Panc1 (cell line): ENCODE measurements around the gene EXOC7. TPM values are rescaled to one million over a fixed set of nuclear protein-coding genes. Genes with fewer than 3 reads are reported as not detected.
"Not testable (repeated sequence)": the region's sequence is repeated elsewhere in the genome, so short reads cannot be mapped to it uniquely, and the experiment has no call there.

Experiments used
- ATAC-seq: fragments of 200-7000 bp; cut with Tn5 transposase; 2 replicates; pipeline ENCODE4 v1.9.1; 2020; ENCODE audit warnings: mild to moderate bottlenecking, moderate library complexity
- BruUV-seq: library from RNA; stranded (reverse); fragments of 400-500 nt; replicated peaks from 2 replicates; lab custom pipeline; 2021; lab: Mats Ljungman, UMichigan
- CTCF ChIA-PET: fragments of 300-600 bp; sonication (Branson Sonifier 250); formaldehyde crosslinking; loops from one replicate; lab custom pipeline; 2022; ENCODE audit warnings: antibody characterized with exemption; lab: Charles Lee
- POLR2A ChIA-PET: fragments of 300-600 bp; sonication (Branson Sonifier 250); formaldehyde crosslinking; loops from one replicate; lab custom pipeline; 2022; ENCODE audit warnings: antibody characterized with exemption; lab: Charles Lee
- DNase-seq: peaks from one replicate; pipeline ENCODE4 v3.0.0-alpha.2; 2010; ENCODE audit warnings: low read depth, low spot score
- H3K27ac ChIP-seq: 2 replicates; pipeline ENCODE4 v1.5.1; 2011; ENCODE audit warnings: mild to moderate bottlenecking, low read length, inconsistent platforms
- H3K27me3 ChIP-seq: fragments of 200-500 bp; sonication (Bioruptor generic); 2 replicates; pipeline ENCODE4 v1.6.0; 2014; ENCODE audit warnings: low read length, inconsistent platforms; ENCODE audit not compliant: control insufficient read depth, insufficient read depth
- H3K36me3 ChIP-seq: fragments of 200-500 bp; sonication (Bioruptor generic); 2 replicates; pipeline ENCODE4 v1.5.1; 2014; ENCODE audit warnings: inconsistent platforms, mild to moderate bottlenecking, low read length, moderate library complexity; ENCODE audit not compliant: control insufficient read depth, insufficient read depth
- H3K4me1 ChIP-seq: 2 replicates; pipeline ENCODE4 v1.5.1; 2011; ENCODE audit warnings: inconsistent platforms, mild to moderate bottlenecking, low read length, moderate library complexity; ENCODE audit not compliant: control insufficient read depth, insufficient read depth
- H3K4me3 ChIP-seq, 2 experiments: 2 replicates each; pipeline ENCODE4 v1.5.1; 2011 to 2012; ENCODE audit warnings: low read depth in 2 of 2, low read length in 2 of 2, mild to moderate bottlenecking in 2 of 2, inconsistent platforms in 1 of 2, moderate library complexity in 1 of 2
- H3K9me3 ChIP-seq: fragments of 200-500 bp; sonication (Bioruptor generic); 2 replicates; pipeline ENCODE4 v1.5.1; 2014; ENCODE audit warnings: low read depth, mild to moderate bottlenecking, inconsistent platforms, low read length, moderate library complexity; ENCODE audit not compliant: control insufficient read depth, insufficient read depth
- CTCF ChIP-seq: fragments of 450-650 bp; IDR thresholded peaks from 2 replicates; pipeline ENCODE4 v1.5.1; 2017; ENCODE audit warnings: mild to moderate bottlenecking
- POLR2AphosphoS5 ChIP-seq: IDR thresholded peaks from 2 replicates; pipeline ENCODE4 v1.6.1; 2012; ENCODE audit warnings: mild to moderate bottlenecking, low read depth, low read length, moderate library complexity
- REST ChIP-seq, 2 experiments: IDR thresholded peaks; 2 replicates each; pipeline ENCODE4 v1.6.1; 2011 to 2012; ENCODE audit warnings: low read depth in 2 of 2, control low read depth in 1 of 2, low read length in 1 of 2, mild to moderate bottlenecking in 1 of 2, moderate library complexity in 1 of 2; ENCODE audit not compliant: insufficient read depth in 1 of 2
- SIN3A ChIP-seq: IDR thresholded peaks from 2 replicates; pipeline ENCODE4 v1.6.1; 2012; ENCODE audit warnings: low read depth, mild to moderate bottlenecking, low read length, moderate library complexity, borderline replicate concordance; ENCODE audit not compliant: insufficient read depth
- in situ Hi-C: cut with HindIII; loops from 2 replicates; pipeline ENCODE4 v1.10.0; 2016; ENCODE audit warnings: low sequenced_read_pairs, low pct_unique_long_range_greater_than_20kb
- intact Hi-C: fragments of 100-400 bp; cut with micrococcal nuclease; formaldehyde crosslinking; loops from one replicate; pipeline ENCODE4 v1.10.0; 2022; ENCODE audit not compliant: unreplicated experiment
- total RNA-seq: library from RNA; stranded (reverse); gene quantifications from one replicate; pipeline ENCODE4 v1.2.1, GENCODE V29; 2021; ENCODE audit not compliant: unreplicated experiment

EXOC7 gene
- total RNA-seq, 1 experiment from 2014 or later: 190 TPM

DNA sequence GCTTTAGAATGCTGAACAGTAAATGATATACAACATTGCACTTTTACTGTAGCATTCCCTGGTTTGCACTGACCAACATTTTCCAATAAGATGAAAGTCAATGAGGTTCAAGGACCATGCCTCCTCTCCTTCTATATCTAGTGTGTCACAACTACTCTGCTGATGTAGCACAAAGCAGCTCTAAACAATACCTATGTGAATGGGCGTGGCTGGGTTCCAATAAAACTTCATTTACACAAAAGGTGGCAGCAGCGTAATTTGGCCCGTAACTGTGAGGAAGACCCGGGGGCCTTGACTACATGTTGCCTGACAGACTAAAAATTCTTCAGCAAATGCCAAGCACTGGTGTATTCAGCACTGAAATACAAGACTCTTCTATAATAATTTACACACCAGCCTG lies 37.8 kb downstream of the EXOC7 start:
- no peak overlapping the region for H3K4me3 ChIP-seq
- TSS peak; percentile 44 for BruUV-seq
- H3K4me1 ChIP-seq: peaks cover 2% of the 10 kb centered on the region
- peaks cover 18% of the 10 kb centered on the region for H3K36me3 ChIP-seq
- in situ Hi-C loops (loop anchor here (25.0 kb wide), 1 partner anchor 128 kb away; the partner anchor contains the start of gene FBF1), intact Hi-C loops (no loop called here)
- no peak for DNase-seq
- no peak overlapping the region for H3K27ac ChIP-seq
- ChIA-PET POLR2A (no interaction called here), CTCF (no interaction called here)
- ATAC-seq: no peak
- H3K9me3 ChIP-seq: no peaks in the 10 kb centered on the region
- no peaks in the 10 kb centered on the region for H3K27me3 ChIP-seq
- TF ChIP-seq SIN3A (no peak), REST (IDR thresholded peaks at IDR 0.05; ENCODE audit: insufficient read depth in 1 of 2, low read depth in 2 of 2, low read length in 1 of 2) (no peak)

DNA sequence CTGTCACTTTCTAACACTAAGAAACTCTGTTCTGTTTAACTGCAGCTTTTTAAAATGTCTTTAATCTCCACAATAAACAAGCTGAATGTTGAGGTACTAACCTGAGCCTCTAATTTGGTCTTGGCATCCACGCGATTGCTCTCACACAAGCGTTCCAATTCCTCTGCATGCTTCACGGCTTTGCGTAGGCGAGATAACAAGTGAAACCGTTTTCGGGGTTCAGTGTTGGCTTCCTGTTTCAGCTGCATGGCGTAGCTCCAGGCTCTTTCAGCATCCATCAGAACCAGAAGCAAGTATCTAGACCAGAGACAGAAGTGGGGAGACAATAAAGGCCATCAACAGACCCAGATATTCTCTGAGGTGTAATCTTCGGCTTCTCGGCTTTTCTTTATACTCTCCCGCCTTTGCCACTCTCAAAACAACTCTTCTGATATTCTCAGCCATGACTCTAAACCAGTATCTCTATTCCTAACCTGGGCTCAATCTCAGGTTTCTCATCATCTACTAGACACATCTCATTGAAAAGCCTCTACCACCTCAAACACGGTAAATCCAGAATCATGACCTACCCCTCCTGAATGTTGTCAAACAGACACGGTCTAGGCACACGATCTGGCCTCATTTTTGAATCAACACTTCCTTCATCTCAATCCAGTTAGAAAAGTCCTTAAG lies 39.6 kb downstream of the EXOC7 start:
- no peak for ATAC-seq
- CTCF ChIA-PET: interaction anchor here (0.6 to 0.7 kb wide), 2 partner anchors 50 to 135 kb away, joined by 5 to 10 read pairs; no protein-coding TSS in a partner anchor
- TF ChIP-seq REST (IDR thresholded peaks at IDR 0.05; ENCODE audit: insufficient read depth in 1 of 2, low read depth in 2 of 2, low read length in 1 of 2) (no peak), POLR2AphosphoS5 (no peak), CTCF (no peak)
- POLR2A ChIA-PET: interaction anchor here (0.7 kb wide), 1 partner anchor 45 kb away, joined by 8 read pairs; no protein-coding TSS in a partner anchor
- H3K27me3 ChIP-seq: no peaks in the 10 kb centered on the region
- intact Hi-C loops (no loop called here), in situ Hi-C loops (loop anchor here (25.0 kb wide), 1 partner anchor 127 kb away; the partner anchor contains the start of gene FBF1)
- no peaks in the 10 kb centered on the region for H3K9me3 ChIP-seq
- DNase-seq: no peak
- H3K4me1 ChIP-seq: no peaks in the 10 kb centered on the region
- H3K27ac ChIP-seq: no peak overlapping the region
- TSS peak; percentile 13 for BruUV-seq
- no peak overlapping the region for H3K4me3 ChIP-seq
- peaks cover 24% of the 10 kb centered on the region for H3K36me3 ChIP-seq

- CTCF ChIA-PET, ATAC-seq, intact Hi-C loops, H3K4me3 ChIP-seq, H3K9me3 ChIP-seq, H3K27ac ChIP-seq, DNase-seq, BruUV-seq, H3K4me1 ChIP-seq, H3K27me3 ChIP-seq: not testable (repeated sequence)
- POLR2A ChIA-PET: interaction anchor here (0.6 to 0.7 kb wide), 2 partner anchors 8 to 133 kb away, joined by 3 to 5 read pairs; no protein-coding TSS in a partner anchor
- in situ Hi-C loops: loop anchor here (25.0 kb wide), 1 partner anchor 121 kb away; the partner anchor contains the start of gene FBF1
- H3K36me3 ChIP-seq: peaks cover 25% of the 10 kb centered on the region
These were observed 45.3 kb downstream of the EXOC7 start for GRCh38 chr17:76058264-76058663.
